Measurements from ENCODE around the gene ST7. TPM values are rescaled to one million over a fixed set of nuclear protein-coding genes. Genes with fewer than 3 reads are reported as not detected.
"Not testable (repeated sequence)": the region's sequence is repeated elsewhere in the genome, so short reads cannot be mapped to it uniquely, and the experiment has no call there.

ST7 gene
- total RNA-seq, 1 experiment from 2014 or later: 12.9 TPM

DNA sequence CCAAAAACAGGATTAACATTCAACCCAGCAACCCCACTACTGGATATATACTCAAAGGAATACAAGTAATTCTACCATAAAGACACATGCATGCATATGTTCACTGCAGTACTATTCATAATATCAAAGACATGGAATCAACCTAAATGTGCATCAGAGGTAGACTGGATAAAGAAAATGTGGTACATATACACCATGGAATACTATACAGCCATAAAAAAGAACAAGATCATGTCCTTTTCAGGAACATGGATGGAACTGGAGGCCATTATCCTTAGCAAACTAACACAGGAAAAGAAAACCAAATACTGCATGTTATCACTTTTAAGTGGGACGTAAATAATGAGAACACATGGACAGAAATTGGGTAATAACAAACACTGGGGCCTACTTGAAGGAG is 77.5 kb downstream of the ST7 start:
- H2AK5ac ChIP-seq (ENCODE audit: insufficient read length, low read length); H3K4ac ChIP-seq (ENCODE audit: low read depth, low read length); H2BK12ac ChIP-seq (ENCODE audit: insufficient read length, low read depth, low read length); H3K4me1 Mint-ChIP-seq; DNase-seq; H4K91ac ChIP-seq (ENCODE audit: insufficient read length, low read depth, low read length); H3K27me3 Mint-ChIP-seq (ENCODE audit: low read depth); H2BK15ac ChIP-seq (ENCODE audit: low read depth, low read length); H4K20me1 ChIP-seq (ENCODE audit: control insufficient read depth, insufficient read depth, insufficient read length); H3K23ac ChIP-seq (ENCODE audit: insufficient read length, low read depth, low read length); H2BK20ac ChIP-seq (ENCODE audit: low read depth, low read length, poor library complexity, severe bottlenecking); H3K79me1 ChIP-seq (ENCODE audit: insufficient read depth, low read depth, low read length, poor library complexity, severe bottlenecking); H3K4me2 ChIP-seq (ENCODE audit: insufficient read depth, insufficient read length, low read length); H2AFZ ChIP-seq (ENCODE audit: low read length); H3K56ac ChIP-seq (ENCODE audit: insufficient read length, low read depth, low read length); H3K4me1 ChIP-seq (ENCODE audit: insufficient read depth, low read length); H3K27ac Mint-ChIP-seq; H2BK120ac ChIP-seq (ENCODE audit: low read depth, low read length, poor library complexity, severe bottlenecking); H3K79me2 ChIP-seq (ENCODE audit: insufficient read depth, low read length); H3K4me3 Mint-ChIP-seq; H3K18ac ChIP-seq (ENCODE audit: insufficient read length, low read depth, low read length); H4K8ac ChIP-seq (replicated peaks; ENCODE audit: insufficient read length, low read depth, low read length); H2BK5ac ChIP-seq (ENCODE audit: insufficient read length, low read length); H3K27ac ChIP-seq (ENCODE audit: insufficient read length, low read depth, low read length); H3T11ph ChIP-seq (ENCODE audit: low read length); H3K9me3 ChIP-seq (ENCODE audit: control insufficient read depth, low read depth, low read length); H3K14ac ChIP-seq (ENCODE audit: insufficient read depth, low read length); H3K27me3 ChIP-seq (ENCODE audit: insufficient read depth, low read length); H3K23me2 ChIP-seq (ENCODE audit: insufficient read length, low read depth, low read length, poor library complexity, severe bottlenecking); H4K5ac ChIP-seq (ENCODE audit: insufficient read length, low read depth, low read length); H3K9ac ChIP-seq (ENCODE audit: extremely low read depth, insufficient read length, low read length): not testable (repeated sequence)
- H3K36me3 Mint-ChIP-seq (ENCODE audit: insufficient read depth in 1 of 3, low read depth in 3 of 3): peaks cover 7 to 20% (median 8%) of the 10 kb centered on the region in 3 experiments; a peak in 5 of 7 replicates
- no CpG with 5 or more reads among the region's 1 CpG for WGBS (ENCODE audit: extremely low coverage, insufficient read length, low lambda C conversion rate)
- H3K9me3 Mint-ChIP-seq: peaks cover 11% of the 10 kb centered on the region in 2 experiments
